Keratinocyte (primary cell): ENCODE results near the gene EXOSC9. TPM values are rescaled to one million over a fixed set of nuclear protein-coding genes. Genes with fewer than 3 reads are reported as not detected.

Experiments
- DNase-seq: peaks from one replicate; pipeline ENCODE4 v3.0.0-alpha.2; 2011; ENCODE audit warnings: low read depth, missing footprints, low spot score
- FAIRE-seq: peaks from 2 replicates; lab custom pipeline; 2011; peaks lifted over from hg19 to GRCh38; lab: Jason Lieb, UNC
- H2AFZ ChIP-seq: 2 replicates; pipeline ENCODE4 v1.6.0; 2012; ENCODE audit warnings: low read length, control low read depth, inconsistent platforms; ENCODE audit not compliant: control insufficient read depth
- H3K27ac ChIP-seq: 2 replicates; pipeline ENCODE4 v1.5.1; 2011; ENCODE audit warnings: low read length; ENCODE audit not compliant: control insufficient read depth, insufficient read depth
- H3K27me3 ChIP-seq: 3 replicates; pipeline ENCODE4 v1.6.0; 2011; ENCODE audit warnings: low read length; ENCODE audit not compliant: control insufficient read depth, insufficient read depth; ENCODE audit errors: extremely low read depth
- H3K36me3 ChIP-seq, 2 experiments: 2 replicates in 1 of 2; 3 replicates in 1 of 2; pipeline ENCODE4 v1.5.1; 2011; ENCODE audit warnings: low read length in 2 of 2, mild to moderate bottlenecking in 1 of 2; ENCODE audit not compliant: control insufficient read depth in 2 of 2, insufficient read depth in 2 of 2; ENCODE audit errors: extremely low read depth in 1 of 2
- H3K4me1 ChIP-seq: 3 replicates; pipeline ENCODE4 v1.5.1; 2011; ENCODE audit warnings: low read length; ENCODE audit not compliant: control insufficient read depth, insufficient read depth; ENCODE audit errors: extremely low read depth
- H3K4me2 ChIP-seq: 3 replicates; pipeline ENCODE4 v1.6.0; 2011; ENCODE audit warnings: low read depth, low read length; ENCODE audit not compliant: control insufficient read depth, insufficient read depth; ENCODE audit errors: extremely low read depth
- H3K4me3 ChIP-seq, 3 experiments: fragments of 200-600 bp in 1 of 3; sonication (generic) in 1 of 3; 2 replicates in 2 of 3; 3 replicates in 1 of 3; pipeline ENCODE4 v1.5.1; 2011 to 2016; ENCODE audit warnings: low read length in 3 of 3, mild to moderate bottlenecking in 3 of 3, control low read depth in 2 of 3, inconsistent platforms in 1 of 3, low read depth in 1 of 3, mixed read lengths in 1 of 3, mixed run types in 1 of 3, moderate library complexity in 1 of 3; ENCODE audit not compliant: control insufficient read depth in 2 of 3, insufficient read depth in 2 of 3; ENCODE audit errors: extremely low read depth in 1 of 3
- H3K79me2 ChIP-seq: 2 replicates; pipeline ENCODE4 v1.6.0; 2012; ENCODE audit warnings: low read length; ENCODE audit not compliant: control insufficient read depth, insufficient read depth
- H3K9ac ChIP-seq: 3 replicates; pipeline ENCODE4 v1.6.0; 2011; ENCODE audit warnings: low read length; ENCODE audit not compliant: control insufficient read depth, insufficient read depth; ENCODE audit errors: extremely low read depth
- H3K9me1 ChIP-seq: 3 replicates; pipeline ENCODE4 v1.6.0; 2011; ENCODE audit warnings: low read length; ENCODE audit not compliant: control insufficient read depth, insufficient read depth; ENCODE audit errors: extremely low read depth
- H3K9me3 ChIP-seq: 2 replicates; pipeline ENCODE4 v1.5.1; 2012; ENCODE audit warnings: low read depth, low read length; ENCODE audit not compliant: control insufficient read depth
- H4K20me1 ChIP-seq: 3 replicates; pipeline ENCODE4 v1.6.0; 2011; ENCODE audit warnings: low read length; ENCODE audit not compliant: control insufficient read depth, insufficient read depth; ENCODE audit errors: extremely low read depth
- CTCF ChIP-seq, 3 experiments: IDR thresholded peaks in 1 of 3; conservative IDR thresholded peaks in 1 of 3; optimal IDR thresholded peaks in 1 of 3; 2 replicates in 2 of 3; 3 replicates in 1 of 3; pipeline versions ENCODE3 to v1.5.1; 2011; ENCODE audit warnings: low read length in 3 of 3, mild to moderate bottlenecking in 3 of 3, moderate library complexity in 2 of 3, control low read depth in 1 of 3, inconsistent platforms in 1 of 3; ENCODE audit not compliant: insufficient read depth in 2 of 3; ENCODE audit errors: extremely low read depth in 1 of 3
- EZH2 ChIP-seq: IDR thresholded peaks from one replicate; pipeline ENCODE4 v1.6.1; 2012; ENCODE audit warnings: inconsistent platforms, mild to moderate bottlenecking, low read length, moderate library complexity
- dilution Hi-C: fragments of 300-500 bp; cut with MboI; formaldehyde crosslinking; loops from one replicate; pipeline ENCODE4 v1.7.0; 2020; ENCODE audit warnings: low sequenced_read_pairs; ENCODE audit not compliant: extremely low pct_ligation_motif_present
- polyA plus RNA-seq, 5 experiments: library from polyadenylated mRNA; depleted of rRNA in 3 of 5; stranded (reverse) in 3 of 5; stranded (forward) in 1 of 5; unstranded in 1 of 5; fragments of >200 nt; gene quantifications; 1 replicate in 1 of 5; 2 replicates in 3 of 5; 3 replicates in 1 of 5; pipeline versions ENCODE4 v1.2.1 to v1.2.3, GENCODE V29; 2011 to 2012; ENCODE audit warnings: missing spikeins in 2 of 5, low read depth in 1 of 5, low replicate concordance in 1 of 5

EXOSC9 gene
- polyA plus RNA-seq, 1 donor (not counting 4 experiments of a cell fraction or from before 2014, with no cell fraction given) = 35.4 TPM

- Histone ChIP-seq H3K27me3 (no peaks in the 10 kb centered on the region), H3K79me2 (peaks cover 20% of the 10 kb centered on the region), H3K9ac (no peak overlapping the region), H3K27ac (no peak overlapping the region), H3K4me2 (no peak overlapping the region), H3K4me1 (peaks cover 8% of the 10 kb centered on the region), H3K4me3 (no peak overlapping the region), H2AFZ (no peak overlapping the region), H4K20me1 (no peaks in the 10 kb centered on the region), H3K36me3 (peaks cover 6 to 7% of the 10 kb centered on the region in 2 experiments), H3K9me1 (no peaks in the 10 kb centered on the region), H3K9me3 (no peaks in the 10 kb centered on the region)
- DNase-seq (no peak), FAIRE-seq (no peak)
- dilution Hi-C loops = no loop called here
- TF ChIP-seq CTCF (optimal IDR thresholded peaks at IDR 0.05 in 1 of 3, IDR thresholded peaks at IDR 0.05 in 1 of 3, conservative IDR thresholded peaks at IDR 0.05 in 1 of 3; ENCODE audit: extremely low read depth in 1 of 3, insufficient read depth in 2 of 3, low read length in 3 of 3) (no peak), EZH2 (no peak)
These were observed 16.6 kb downstream of the EXOSC9 start for GRCh38 chr4:121817701-121818100.

- peaks cover 25% of the 10 kb centered on the region for H3K79me2 ChIP-seq
- no peak overlapping the region for H3K27ac ChIP-seq
- DNase-seq = no peak
- no peak overlapping the region for H3K4me3 ChIP-seq
- no peaks in the 10 kb centered on the region for H3K9me3 ChIP-seq
- no peaks in the 10 kb centered on the region for H4K20me1 ChIP-seq
- no peak for FAIRE-seq
- dilution Hi-C loops = no loop called here
- H3K4me1 ChIP-seq = peaks cover 8% of the 10 kb centered on the region
- H3K36me3 ChIP-seq = peaks cover 6 to 7% of the 10 kb centered on the region in 2 experiments
- TF ChIP-seq EZH2 (no peak), CTCF (optimal IDR thresholded peaks at IDR 0.05 in 1 of 3, IDR thresholded peaks at IDR 0.05 in 1 of 3, conservative IDR thresholded peaks at IDR 0.05 in 1 of 3; ENCODE audit: extremely low read depth in 1 of 3, insufficient read depth in 2 of 3, low read length in 3 of 3) (no peak)
- H3K27me3 ChIP-seq = no peaks in the 10 kb centered on the region
- no peak overlapping the region for H3K4me2 ChIP-seq
- no peak overlapping the region for H2AFZ ChIP-seq
- H3K9ac ChIP-seq = no peak overlapping the region
- H3K9me1 ChIP-seq = no peaks in the 10 kb centered on the region
These were observed 17.1 kb downstream of the EXOSC9 start for GRCh38 chr4:121818215-121818614.
